Measurements from ENCODE around the gene TPSB2.
"Not testable (repeated sequence)": the region's sequence is repeated elsewhere in the genome, so short reads cannot be mapped to it uniquely, and the experiment has no call there.

Gene TPSB2

GRCh38 chr16:1230084-1230470, at the start of gene TPSB2:
TSS of gene TPSB2 (minus strand) at chr16:1230184. CDS start at chr16:1229951, 233 bp downstream.
- not testable (repeated sequence) for DNase-seq (ENCODE audit: low spot score)

GRCh38 chr16:1279081-1279944, 49.3 kb upstream of the TPSB2 start:
- no peak for DNase-seq (ENCODE audit: low spot score)

GRCh38 chr16:1278477-1278876, 48.5 kb upstream of the TPSB2 start:
- DNase-seq (ENCODE audit: low spot score): no peak

- DNase-seq (ENCODE audit: low spot score): no peak
Observed at GRCh38 chr16:1277617-1278282, 47.8 kb upstream of the TPSB2 start.

GRCh38 chr16:1277151-1277598, 47.2 kb upstream of the TPSB2 start:
- DNase-seq (ENCODE audit: low spot score): no peak

- DNase-seq (ENCODE audit: low spot score): no peak
Observed at GRCh38 chr16:1276580-1276878, 46.5 kb upstream of the TPSB2 start.

GRCh38 chr16:1275791-1276579, 46.0 kb upstream of the TPSB2 start:
- DNase-seq (ENCODE audit: low spot score): no peak

- no peak for DNase-seq (ENCODE audit: low spot score)
Observed at GRCh38 chr16:1274767-1275166, 44.8 kb upstream of the TPSB2 start.

GRCh38 chr16:1273816-1274215, 43.8 kb upstream of the TPSB2 start:
- DNase-seq (ENCODE audit: low spot score): no peak

- no peak for DNase-seq (ENCODE audit: low spot score)
Observed at GRCh38 chr16:1272453-1273198, 42.6 kb upstream of the TPSB2 start.

- DNase-seq (ENCODE audit: low spot score): not testable (repeated sequence)
Observed at GRCh38 chr16:1271724-1272413, 41.9 kb upstream of the TPSB2 start.

- DNase-seq (ENCODE audit: low spot score): no peak
Observed at GRCh38 chr16:1271380-1271723, 41.4 kb upstream of the TPSB2 start.

GRCh38 chr16:1269418-1269817, 39.4 kb upstream of the TPSB2 start:
- not testable (repeated sequence) for DNase-seq (ENCODE audit: low spot score)

GRCh38 chr16:1265826-1266225, 35.8 kb upstream of the TPSB2 start:
- no peak for DNase-seq (ENCODE audit: low spot score)

GRCh38 chr16:1265090-1265630, 35.2 kb upstream of the TPSB2 start:
- no peak for DNase-seq (ENCODE audit: low spot score)

- no peak for DNase-seq (ENCODE audit: low spot score)
Observed at GRCh38 chr16:1264345-1265089, 34.5 kb upstream of the TPSB2 start.

- no peak for DNase-seq (ENCODE audit: low spot score)
Observed at GRCh38 chr16:1263591-1264344, 33.8 kb upstream of the TPSB2 start.

GRCh38 chr16:1262846-1263221, 32.9 kb upstream of the TPSB2 start:
- no peak for DNase-seq (ENCODE audit: low spot score)

- no peak for DNase-seq (ENCODE audit: low spot score)
Observed at GRCh38 chr16:1262210-1262845, 32.3 kb upstream of the TPSB2 start.

All from HuH-7.5 (cell line).